Measurements from ENCODE around the gene TRAF3IP1. TPM values are rescaled to one million over a fixed set of nuclear protein-coding genes. Genes with fewer than 3 reads are reported as not detected.

Gene TRAF3IP1
- polyA plus RNA-seq, 3 donors = 1.2 to 1.5 (median 1.5) TPM

DNA sequence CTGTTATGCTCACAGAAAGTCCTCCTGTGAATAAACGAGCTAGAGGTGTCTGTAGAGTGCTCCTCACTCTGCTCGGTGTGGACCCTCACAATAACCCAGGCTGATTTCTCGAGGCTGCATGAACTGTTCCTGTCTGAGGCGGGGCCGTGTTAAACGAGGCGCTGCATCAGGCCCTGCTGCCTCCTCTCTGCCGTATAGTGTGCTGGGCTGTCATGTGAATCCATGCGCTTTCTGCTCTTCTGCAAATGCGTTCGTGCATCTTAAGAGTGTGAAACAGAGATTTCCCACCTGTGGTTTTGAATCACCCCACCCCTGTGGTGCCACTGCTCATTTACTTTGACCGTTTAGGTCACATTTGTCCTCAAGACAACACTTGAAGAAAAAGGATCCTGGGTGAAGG is 26.2 kb downstream of the TRAF3IP1 start:
- Mint-ChIP-seq H3K4me1 (no peaks in the 10 kb centered on the region), H3K9me3 (peaks cover 0 to 1% (median 0%) of the 10 kb centered on the region in 7 donors), H3K27ac (peak overlapping the region in 1 of 7 donors; percentile 33), H3K4me3 (no peak overlapping the region), H3K27me3 (ENCODE audit: low read depth in 3 of 3) (no peaks in the 10 kb centered on the region), H3K36me3 (peaks cover 15 to 17% of the 10 kb centered on the region in 2 donors)
- Histone ChIP-seq H3K4me1 (ENCODE audit: control insufficient read depth in 1 of 2, insufficient read depth in 2 of 2, low read length in 2 of 2) (no peaks in the 10 kb centered on the region), H3K4me2 (replicated peaks; ENCODE audit: extremely low read depth, low read length, poor library complexity, severe bottlenecking) (no peak overlapping the region), H3K79me2 (ENCODE audit: insufficient read depth, low read length) (no peaks in the 10 kb centered on the region), H4K20me1 (ENCODE audit: insufficient read depth, low read length) (no peaks in the 10 kb centered on the region), H3K27me3 (ENCODE audit: control insufficient read depth in 2 of 2, insufficient read depth in 2 of 2, low read length in 2 of 2) (no peaks in the 10 kb centered on the region), H3K4me3 (replicated peaks in 1 of 3; ENCODE audit: low read depth in 2 of 3, low read length in 3 of 3) (no peak overlapping the region), H3K9me3 (replicated peaks in 1 of 2; ENCODE audit: control insufficient read depth in 1 of 2, insufficient read depth in 1 of 2, low read length in 2 of 2) (no peaks in the 10 kb centered on the region), H2AFZ (ENCODE audit: insufficient read depth, low read depth, low read length, poor library complexity, severe bottlenecking) (no peak overlapping the region), H3K36me3 (replicated peaks in 1 of 2; ENCODE audit: control insufficient read depth in 1 of 2, insufficient read depth in 2 of 2, low read length in 2 of 2) (peaks cover 6 to 16% of the 10 kb centered on the region in 2 donors), H3K27ac (ENCODE audit: low read depth in 1 of 2, low read length in 2 of 2) (no peak overlapping the region), H3K9ac (ENCODE audit: insufficient read depth, low read length, poor library complexity, severe bottlenecking) (no peak overlapping the region)
- intact Hi-C loops (cut with micrococcal nuclease) = no loop called here
- 90% methylated on average over 11 of the region's 12 CpGs for WGBS (ENCODE audit: insufficient coverage)
- TF ChIP-seq, protein P1, sequence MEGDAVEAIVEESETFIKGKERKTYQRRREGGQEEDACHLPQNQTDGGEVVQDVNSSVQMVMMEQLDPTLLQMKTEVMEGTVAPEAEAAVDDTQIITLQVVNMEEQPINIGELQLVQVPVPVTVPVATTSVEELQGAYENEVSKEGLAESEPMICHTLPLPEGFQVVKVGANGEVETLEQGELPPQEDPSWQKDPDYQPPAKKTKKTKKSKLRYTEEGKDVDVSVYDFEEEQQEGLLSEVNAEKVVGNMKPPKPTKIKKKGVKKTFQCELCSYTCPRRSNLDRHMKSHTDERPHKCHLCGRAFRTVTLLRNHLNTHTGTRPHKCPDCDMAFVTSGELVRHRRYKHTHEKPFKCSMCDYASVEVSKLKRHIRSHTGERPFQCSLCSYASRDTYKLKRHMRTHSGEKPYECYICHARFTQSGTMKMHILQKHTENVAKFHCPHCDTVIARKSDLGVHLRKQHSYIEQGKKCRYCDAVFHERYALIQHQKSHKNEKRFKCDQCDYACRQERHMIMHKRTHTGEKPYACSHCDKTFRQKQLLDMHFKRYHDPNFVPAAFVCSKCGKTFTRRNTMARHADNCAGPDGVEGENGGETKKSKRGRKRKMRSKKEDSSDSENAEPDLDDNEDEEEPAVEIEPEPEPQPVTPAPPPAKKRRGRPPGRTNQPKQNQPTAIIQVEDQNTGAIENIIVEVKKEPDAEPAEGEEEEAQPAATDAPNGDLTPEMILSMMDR (IDR thresholded peaks at IDR 0.05) = no peak
- no peak for DNase-seq

DNA sequence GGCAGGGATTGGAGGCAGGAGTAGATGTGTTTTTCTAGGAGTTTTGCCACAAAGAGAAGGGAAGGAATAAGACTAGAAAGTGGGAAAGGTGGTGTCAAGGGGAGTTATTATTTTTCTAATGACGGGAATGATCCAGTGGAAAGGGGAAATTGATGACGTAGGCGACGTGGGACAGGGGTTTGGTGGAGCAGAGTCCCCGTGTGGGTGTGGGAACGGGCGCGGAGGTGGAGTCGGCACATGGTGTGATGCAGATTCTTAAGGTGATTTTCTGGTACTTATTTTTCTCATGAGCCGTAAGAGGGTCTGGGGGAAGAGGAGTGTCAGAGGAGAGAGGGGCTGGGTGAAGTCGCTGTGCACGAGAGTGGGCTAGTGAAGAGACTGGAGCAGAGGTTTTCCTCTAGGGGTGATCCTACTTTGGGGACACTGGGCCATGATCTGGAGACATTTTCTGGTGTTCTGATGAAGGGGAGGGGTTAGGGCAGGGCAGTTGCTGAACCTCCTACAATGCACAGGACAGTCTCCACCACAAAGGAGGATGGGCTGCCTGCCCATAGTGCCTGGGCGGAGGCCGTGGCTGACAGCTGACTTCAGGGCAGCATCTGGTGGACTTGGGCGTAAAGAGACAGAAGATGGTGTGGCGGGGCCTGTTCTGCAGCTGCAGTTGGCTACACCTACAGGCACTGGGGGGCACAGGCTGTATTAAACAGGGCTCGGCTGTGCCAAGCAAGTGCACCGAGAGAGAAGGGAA is 30.0 kb downstream of the TRAF3IP1 start:
- no peaks in the 10 kb centered on the region for H3K27me3 ChIP-seq (ENCODE audit: control insufficient read depth in 2 of 2, insufficient read depth in 2 of 2, low read length in 2 of 2)
- TF ChIP-seq, protein P1 (IDR thresholded peaks at IDR 0.05) = no peak
- no peak for DNase-seq
- no peak overlapping the region for H3K27ac Mint-ChIP-seq
- no peaks in the 10 kb centered on the region for H3K27me3 Mint-ChIP-seq (ENCODE audit: low read depth in 3 of 3)
- peaks cover 6 to 13% of the 10 kb centered on the region in 2 donors for H3K36me3 ChIP-seq (replicated peaks in 1 of 2; ENCODE audit: control insufficient read depth in 1 of 2, insufficient read depth in 2 of 2, low read length in 2 of 2)
- H3K9ac ChIP-seq (ENCODE audit: insufficient read depth, low read length, poor library complexity, severe bottlenecking) = no peak overlapping the region
- no peaks in the 10 kb centered on the region for H3K9me3 ChIP-seq (replicated peaks in 1 of 2; ENCODE audit: control insufficient read depth in 1 of 2, insufficient read depth in 1 of 2, low read length in 2 of 2)
- no peak overlapping the region for H3K4me3 Mint-ChIP-seq
- H3K27ac ChIP-seq (ENCODE audit: low read depth in 1 of 2, low read length in 2 of 2) = no peak overlapping the region
- no peak overlapping the region for H3K4me2 ChIP-seq (replicated peaks; ENCODE audit: extremely low read depth, low read length, poor library complexity, severe bottlenecking)
- no peaks in the 10 kb centered on the region for H3K4me1 ChIP-seq (ENCODE audit: control insufficient read depth in 1 of 2, insufficient read depth in 2 of 2, low read length in 2 of 2)
- intact Hi-C loops (cut with micrococcal nuclease) = loop anchor here in 1 of 2 donors (10.0 kb wide), 1 partner anchor 434 kb away; no protein-coding TSS in a partner anchor
- H4K20me1 ChIP-seq (ENCODE audit: insufficient read depth, low read length) = no peaks in the 10 kb centered on the region
- H3K4me1 Mint-ChIP-seq = no peaks in the 10 kb centered on the region
- no peaks in the 10 kb centered on the region for H3K9me3 Mint-ChIP-seq
- WGBS (ENCODE audit: insufficient coverage) = 98% methylated on average over 16 of the region's 18 CpGs
- no peak overlapping the region for H3K4me3 ChIP-seq (replicated peaks in 1 of 3; ENCODE audit: low read depth in 2 of 3, low read length in 3 of 3)
- peaks cover 7 to 21% of the 10 kb centered on the region in 2 donors for H3K36me3 Mint-ChIP-seq
- no peaks in the 10 kb centered on the region for H3K79me2 ChIP-seq (ENCODE audit: insufficient read depth, low read length)
- no peak overlapping the region for H2AFZ ChIP-seq (ENCODE audit: insufficient read depth, low read depth, low read length, poor library complexity, severe bottlenecking)

Measured in CD14-positive monocyte (primary cell).